ENCODE results near the gene SLC12A7.

GRCh38 chr5:1056611-1057484, 55.0 kb downstream of the SLC12A7 start:
- TF ChIP-seq YY1 (IDR thresholded peaks at IDR 0.05; ENCODE audit: insufficient read depth, insufficient read length) (no peak), ZNF274 (IDR thresholded peaks at IDR 0.05; ENCODE audit: low read depth, low read length) (no peak), SUZ12 (IDR thresholded peaks at IDR 0.05; ENCODE audit: extremely low read depth, insufficient read depth, insufficient read length) (no peak)

Data from NT2/D1 (cell line).